T-cell (primary cell): ENCODE measurements around the gene CKMT1B. TPM values are rescaled to one million over a fixed set of nuclear protein-coding genes. Genes with fewer than 3 reads are reported as not detected.
"Not testable (repeated sequence)": the region's sequence is repeated elsewhere in the genome, so short reads cannot be mapped to it uniquely, and the experiment has no call there.

Experiments used
- ATAC-seq, 4 experiments: fragments of 200-7000 bp in 3 of 4; fragments of 150-1000 bp in 1 of 4; cut with Tn5 transposase; replicated peaks in 1 of 4; 1 replicate in 3 of 4; 2 replicates in 1 of 4; pipeline ENCODE4 v1.10.0; 2021; ENCODE audit warnings: moderate library complexity in 3 of 4, mild to moderate bottlenecking in 2 of 4, moderate number of reproducible peaks in 1 of 4
- CTCF ChIA-PET, 2 donors: fragments of 300-600 bp; sonication (Branson Sonifier 250); formaldehyde crosslinking; loops; one replicate each; lab custom pipeline; 2022; ENCODE audit warnings: antibody characterized with exemption in 2 of 2; lab: Charles Lee
- POLR2A ChIA-PET, 2 donors: fragments of 300-600 bp; sonication (Branson Sonifier 250); formaldehyde crosslinking; loops; one replicate each; lab custom pipeline; 2022; ENCODE audit warnings: antibody characterized with exemption in 2 of 2; lab: Charles Lee
- DNase-seq, 35 experiments: peaks; one replicate each; pipeline versions ENCODE4 v3.0.0 to v3.0.0-alpha.2; 2013 to 2023
- H3K27ac ChIP-seq: one replicate; pipeline ENCODE4 v1.5.1; 2013; ENCODE audit warnings: low read length
- H3K27me3 ChIP-seq, 2 experiments: replicated peaks in 1 of 2; 1 replicate in 1 of 2; 2 replicates in 1 of 2; pipeline versions ENCODE4 v1.6.1 to v1.7.0; 2013; ENCODE audit warnings: low read length in 1 of 2, mixed read lengths in 1 of 2; ENCODE audit not compliant: control insufficient read depth in 2 of 2, insufficient read depth in 2 of 2; ENCODE audit errors: extremely low read depth in 1 of 2
- H3K36me3 ChIP-seq, 2 donors: 1 replicate in 1 of 2; 2 replicates in 1 of 2; pipeline versions ENCODE4 v1.6.1 to v1.7.0; 2013; ENCODE audit warnings: low read length in 1 of 2; ENCODE audit not compliant: control insufficient read depth in 2 of 2, insufficient read depth in 1 of 2; ENCODE audit errors: extremely low read depth in 1 of 2
- H3K4me1 ChIP-seq, 2 experiments: 1 replicate in 1 of 2; 2 replicates in 1 of 2; pipeline versions ENCODE4 v1.6.1 to v1.7.0; 2013; ENCODE audit warnings: low read length in 2 of 2, mixed read lengths in 1 of 2; ENCODE audit not compliant: insufficient read depth in 2 of 2, control insufficient read depth in 1 of 2; ENCODE audit errors: extremely low read depth in 1 of 2
- H3K4me3 ChIP-seq, 2 donors: 1 replicate in 1 of 2; 2 replicates in 1 of 2; pipeline versions ENCODE4 v1.5.1 to v1.7.0; 2013; ENCODE audit warnings: mild to moderate bottlenecking in 2 of 2, low read length in 1 of 2, moderate library complexity in 1 of 2; ENCODE audit not compliant: control insufficient read depth in 1 of 2; ENCODE audit errors: extremely low read depth in 1 of 2
- H3K9me3 ChIP-seq: 2 replicates; pipeline ENCODE4 v1.7.0; 2013
- H3K27ac Mint-ChIP-seq, 2 donors: one replicate each; pipeline ENCODE4 v1.8.0; 2020 to 2021; ENCODE audit warnings: mild to moderate bottlenecking in 2 of 2, mixed read lengths in 2 of 2
- H3K27me3 Mint-ChIP-seq, 2 donors: one replicate each; pipeline ENCODE4 v1.8.0; 2021 to 2022; ENCODE audit warnings: mixed read lengths in 2 of 2
- H3K36me3 Mint-ChIP-seq: one replicate; pipeline ENCODE4 v1.8.0; 2021; ENCODE audit warnings: mixed read lengths
- H3K4me1 Mint-ChIP-seq, 3 donors: one replicate each; pipeline ENCODE4 v1.8.0; 2020 to 2022; ENCODE audit warnings: mixed read lengths in 3 of 3, mild to moderate bottlenecking in 1 of 3
- H3K4me3 Mint-ChIP-seq, 3 donors: one replicate each; pipeline ENCODE4 v1.8.0; 2020 to 2022; ENCODE audit warnings: mild to moderate bottlenecking in 3 of 3, mixed read lengths in 3 of 3, moderate library complexity in 3 of 3
- H3K9me3 Mint-ChIP-seq, 3 donors: one replicate each; pipeline ENCODE4 v1.8.0; 2020 to 2022; ENCODE audit warnings: mixed read lengths in 3 of 3
- WGBS: methylation state at CpG from one replicate; pipeline ENCODE4 v1.1.5; 2013; ENCODE audit warnings: missing lambda C conversion rate; ENCODE audit not compliant: insufficient coverage; 5-methylcytosine and 5-hydroxymethylcytosine counted together
- total RNA-seq, 35 experiments: library from RNA in 6 of 35; stranded (reverse) in 6 of 35; fragments of 120-200 nt in 1 of 35; gene quantifications; one replicate each; pipeline versions ENCODE4 v1.2.1 to v1.2.4 and lab custom pipeline; 2013 to 2026

The CKMT1B gene
- total RNA-seq, 5 donors from 2014 or later (not counting 1 experiment from before 2014, with no cell fraction given) = not detected

DNA sequence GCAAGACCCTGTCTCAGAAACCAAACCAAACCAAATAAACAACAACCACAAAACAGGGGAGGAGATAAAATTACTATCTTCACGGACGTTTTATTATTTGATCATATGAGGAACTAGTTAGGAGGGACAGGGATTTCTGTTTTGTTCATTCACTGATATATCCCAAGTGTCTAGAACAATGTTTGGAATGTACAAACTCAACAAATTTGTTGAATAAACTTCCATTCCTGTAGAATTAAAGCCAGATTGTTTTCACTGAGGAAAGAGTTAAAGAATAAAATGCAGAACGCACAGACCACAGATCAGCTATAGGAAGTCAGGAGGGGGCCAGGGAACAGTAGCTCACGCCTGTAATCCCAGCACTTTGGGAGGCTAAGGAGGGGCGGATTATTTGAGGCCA, 31.3 kb downstream of the CKMT1B start:
- Mint-ChIP-seq H3K27ac (no peak overlapping the region), H3K4me1 (no peaks in the 10 kb centered on the region), H3K27me3 (peaks cover 3% of the 10 kb centered on the region in 2 donors), H3K4me3 (no peak overlapping the region), H3K36me3 (no peaks in the 10 kb centered on the region), H3K9me3 (no peaks in the 10 kb centered on the region)
- ChIA-PET CTCF (no interaction called here), POLR2A (no interaction called here)
- DNase-seq (no peak), ATAC-seq (no peak)
- 0% methylated on average over 1 of the region's 5 CpGs for WGBS
- Histone ChIP-seq H3K4me3 (no peak overlapping the region), H3K4me1 (no peaks in the 10 kb centered on the region), H3K36me3 (no peaks in the 10 kb centered on the region), H3K27ac (no peak overlapping the region), H3K9me3 (no peaks in the 10 kb centered on the region), H3K27me3 (peaks cover 0 to 3% of the 10 kb centered on the region in 2 experiments)

DNA sequence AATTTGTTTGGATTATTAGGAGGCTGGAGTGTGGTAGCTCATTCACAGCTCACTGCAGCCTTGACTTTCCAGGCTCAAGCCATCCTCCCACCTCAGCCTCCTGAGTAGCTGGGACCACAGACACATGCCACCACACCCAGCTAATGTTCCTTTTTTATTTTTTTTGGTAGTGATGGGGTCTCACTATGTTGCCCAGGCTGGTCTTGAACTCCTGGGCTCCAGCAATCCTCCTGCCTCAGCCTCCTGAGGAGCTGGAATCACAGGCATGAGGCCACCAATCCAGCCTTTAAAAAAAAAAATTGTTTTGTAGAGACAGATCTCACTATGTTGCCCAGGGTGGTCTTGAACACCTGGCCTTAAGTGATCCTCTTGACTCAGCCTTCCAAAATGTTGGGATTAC, 33.1 kb downstream of the CKMT1B start:
- DNase-seq, H3K9me3 Mint-ChIP-seq, H3K27ac Mint-ChIP-seq, H3K4me1 ChIP-seq, POLR2A ChIA-PET, H3K27ac ChIP-seq, ATAC-seq, H3K36me3 Mint-ChIP-seq, H3K4me3 ChIP-seq, H3K4me3 Mint-ChIP-seq, H3K27me3 ChIP-seq, CTCF ChIA-PET, H3K27me3 Mint-ChIP-seq, H3K4me1 Mint-ChIP-seq, H3K9me3 ChIP-seq, H3K36me3 ChIP-seq: not testable (repeated sequence)

DNA sequence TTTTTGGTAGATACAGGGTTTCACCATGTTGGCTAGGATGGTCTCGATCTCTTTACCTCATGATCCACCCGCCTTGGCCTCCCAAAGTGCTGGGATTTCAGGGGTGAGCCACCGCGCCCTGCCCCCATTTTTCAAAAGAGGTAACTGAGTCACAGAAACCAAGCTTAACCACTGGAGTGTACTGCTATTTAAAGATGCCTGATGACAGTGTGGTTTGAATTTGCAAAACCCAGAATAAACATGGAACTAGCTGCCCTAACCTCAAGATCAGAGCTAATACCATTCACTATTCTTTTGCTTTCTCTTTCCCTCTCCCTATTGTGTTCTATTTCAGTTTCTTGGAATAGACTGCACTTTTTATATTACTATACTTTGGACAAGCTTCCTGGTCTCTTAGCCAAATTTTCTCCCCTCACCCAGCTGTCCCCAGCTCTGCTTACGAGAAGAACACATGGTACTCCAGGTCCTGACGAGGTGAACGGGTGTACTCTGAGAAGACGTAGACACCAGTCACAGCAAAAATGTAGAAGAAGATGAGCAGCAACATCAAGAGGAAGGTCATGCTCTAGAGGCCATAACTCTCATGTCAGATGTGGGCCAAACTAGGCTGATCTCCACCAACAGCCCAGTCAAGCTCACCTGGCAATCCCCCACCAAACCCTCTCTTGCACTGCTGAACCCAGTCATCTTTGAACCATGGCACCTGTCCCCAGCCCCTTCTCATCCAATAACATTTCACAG, 44.8 kb downstream of the CKMT1B start:
- H3K27me3 Mint-ChIP-seq, H3K9me3 Mint-ChIP-seq, H3K27me3 ChIP-seq, H3K4me1 Mint-ChIP-seq, H3K4me1 ChIP-seq, H3K27ac ChIP-seq, ATAC-seq, H3K36me3 Mint-ChIP-seq, CTCF ChIA-PET, H3K4me3 ChIP-seq, H3K36me3 ChIP-seq, H3K27ac Mint-ChIP-seq, H3K4me3 Mint-ChIP-seq, DNase-seq, H3K9me3 ChIP-seq: not testable (repeated sequence)
- POLR2A ChIA-PET = interaction anchor here in 1 of 2 donors (0.7 kb wide), 1 partner anchor 11 kb away, joined by 6 read pairs; no protein-coding TSS in a partner anchor
- 97% methylated on average over 4 of the region's 8 CpGs for WGBS

Other genes starting within 250 kb of the CKMT1B start
- 10 to 100 TPM; 16.6 to 38.3 (median 32.2) TPM for gene ZSCAN29, start 223.0 kb upstream of the CKMT1B start, total RNA-seq
- gene TUBGCP4, start 222.9 kb upstream of the CKMT1B start, total RNA-seq = 10 to 100 TPM; 10.4 to 24.3 (median 21.3) TPM
- 10 to 100 TPM; 26.8 to 41.8 (median 35.1) TPM for gene TP53BP1, start 100.9 kb upstream of the CKMT1B start, total RNA-seq
- gene MAP1A, start 76.4 kb upstream of the CKMT1B start, total RNA-seq = 1 to 10 TPM; 1.4 to 4.2 (median 2.3) TPM
- 10 to 100 TPM; 30.0 to 47.1 (median 39.1) TPM for gene PPIP5K1, start 3.8 kb upstream of the CKMT1B start, total RNA-seq
- 1 to 10 TPM in 4 of 5 donors, under 1 TPM in 1; 0.85 to 3.8 (median 2.1) TPM for gene STRC, start 24.8 kb downstream of the CKMT1B start, total RNA-seq
- 10 to 100 TPM in 2 of 5 donors, 1 to 10 TPM in 3; 6.6 to 10.5 (median 8.3) TPM for gene CATSPER2, start 54.8 kb downstream of the CKMT1B start, total RNA-seq
- gene CKMT1A, start 99.8 kb downstream of the CKMT1B start, total RNA-seq = under 1 TPM in 2 of 5 donors, not detected in 3; 0.16 to 0.28 TPM
- gene PDIA3, start 152.4 kb downstream of the CKMT1B start, total RNA-seq = 100 to 1,000 TPM; 151 to 231 (median 190) TPM
- 1 to 10 TPM in 4 of 5 donors, under 1 TPM in 1; 0.80 to 6.5 (median 2.2) TPM for gene ELL3, start 182.9 kb downstream of the CKMT1B start, total RNA-seq
- 100 to 1,000 TPM; 397 to 586 (median 532) TPM for gene SERF2, start 198.3 kb downstream of the CKMT1B start, total RNA-seq
- gene SERINC4, start 206.2 kb downstream of the CKMT1B start, total RNA-seq = under 1 TPM in 3 of 5 donors, not detected in 2; 0.20 to 0.32 (median 0.26) TPM
- gene HYPK, start 206.6 kb downstream of the CKMT1B start, total RNA-seq = 10 to 100 TPM; 19.2 to 23.6 (median 21.8) TPM
- gene MFAP1, start 230.7 kb downstream of the CKMT1B start, total RNA-seq = 10 to 100 TPM in 4 of 5 donors, 1 to 10 TPM in 1; 9.6 to 22.1 (median 21.0) TPM
- gene WDR76, start 233.0 kb downstream of the CKMT1B start, total RNA-seq = 10 to 100 TPM; 10.5 to 12.4 (median 11.6) TPM